ENCODE measurements around the gene EEFSEC. TPM values are rescaled to one million over a fixed set of nuclear protein-coding genes. Genes with fewer than 3 reads are reported as not detected.

EEFSEC gene
- total and polyA plus RNA-seq, 2 of the 8 experiments (the other 6 are each of a cell fraction or from before 2014, with no cell fraction given), result 13.1 to 19.8 TPM

- TF ChIP-seq RNF2 (IDR thresholded peaks at IDR 0.05; ENCODE audit: borderline replicate concordance, low read depth, low read length, missing control alignments, poor library complexity, severe bottlenecking) (no peak), NANOG (IDR thresholded peaks at IDR 0.05; ENCODE audit: insufficient read depth, low read depth, low read length, poor library complexity, severe bottlenecking) (no peak), RXRA (IDR thresholded peaks at IDR 0.05; ENCODE audit: insufficient read depth, low read depth, low read length) (no peak), MAX (IDR thresholded peaks at IDR 0.05) (no peak)
These were observed 229.0 kb downstream of the EEFSEC start (continued) for GRCh38 chr3:128382221-128382807.
